NCI-H1105 (cell line): ENCODE data around the gene TRIM10.
"Not testable (repeated sequence)": the region's sequence is repeated elsewhere in the genome, so short reads cannot be mapped to it uniquely, and the experiment has no call there.

Experiments
- DNase-seq: peaks from one replicate; lab custom pipeline; 2025; lab: John Stamatoyannopoulos, UW

TRIM10 gene

GRCh38 chr6:30171677-30172471 lies 10.9 kb upstream of the TRIM10 start:
- DNase-seq = no peak

DNA sequence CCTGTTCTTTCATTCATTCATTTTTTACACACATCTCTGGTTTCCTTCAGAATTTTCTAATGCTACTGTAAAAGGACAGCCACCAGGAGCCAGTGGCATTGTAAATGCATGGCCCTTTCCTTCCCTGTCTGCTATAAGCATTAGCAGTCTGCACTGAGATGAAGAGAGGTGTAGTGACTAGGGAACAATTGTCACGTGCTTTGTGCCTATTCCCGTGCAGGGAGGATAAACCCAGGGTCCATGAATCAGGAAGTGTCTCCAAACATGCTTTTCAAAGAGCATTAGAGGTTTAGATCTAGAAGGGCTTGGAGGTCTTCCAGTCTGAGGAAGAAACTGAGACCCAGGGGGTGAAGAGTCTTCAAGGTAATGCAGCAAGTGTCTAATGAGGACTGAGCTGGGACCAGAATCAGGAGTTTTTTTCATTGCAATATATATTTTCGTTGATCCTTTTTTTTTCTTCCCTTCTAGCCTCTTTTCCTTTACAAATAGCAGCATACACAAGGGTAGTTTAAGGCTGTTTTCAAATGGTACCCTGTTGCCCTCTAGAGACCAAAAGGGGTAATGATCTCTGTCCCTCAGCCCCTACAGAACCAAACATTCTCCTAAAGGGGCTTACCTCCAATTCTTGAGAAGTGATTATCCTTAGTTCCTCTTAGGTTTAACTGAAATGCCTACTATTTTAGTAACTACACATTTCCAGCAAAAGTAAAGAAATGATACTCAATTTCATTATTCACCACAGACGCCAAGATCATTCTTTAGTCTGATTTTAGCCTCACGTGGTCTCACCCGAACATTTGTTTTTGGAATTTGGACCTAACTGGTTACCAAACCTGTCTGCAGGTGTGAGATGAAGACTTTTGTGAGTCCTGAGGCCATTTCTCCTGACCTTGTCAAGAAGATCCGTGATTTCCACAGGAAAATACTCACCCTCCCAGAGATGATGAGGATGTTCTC lies 8.9 kb upstream of the TRIM10 start:
- DNase-seq = peak; percentile 22

GRCh38 chr6:30168741-30169140 lies 7.7 kb upstream of the TRIM10 start:
- no peak for DNase-seq

GRCh38 chr6:30167101-30167500 lies 6.1 kb upstream of the TRIM10 start:
- DNase-seq = no peak

- not testable (repeated sequence) for DNase-seq
Measured at GRCh38 chr6:30165238-30165637, 4.2 kb upstream of the TRIM10 start.

DNA sequence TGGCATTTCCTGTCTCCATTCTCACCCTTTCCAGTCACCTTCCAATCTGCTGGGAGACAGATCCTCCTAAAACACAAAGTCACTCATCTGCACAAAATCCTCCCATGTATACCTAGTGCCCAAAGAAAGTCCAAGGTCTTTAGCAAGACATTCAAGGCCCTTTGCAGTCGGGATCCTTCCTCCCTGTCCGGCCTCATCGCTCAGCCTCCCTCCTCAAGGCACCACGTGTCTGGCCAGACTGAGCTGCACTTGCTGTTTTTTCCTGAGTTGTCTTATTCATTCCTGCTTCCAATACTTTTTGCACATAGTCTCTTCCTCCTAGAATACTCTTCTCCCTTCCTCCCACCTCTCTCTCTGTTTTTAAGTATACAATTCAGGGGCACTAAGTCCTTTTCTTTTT lies 3.7 kb upstream of the TRIM10 start:
- DNase-seq = no peak

DNA sequence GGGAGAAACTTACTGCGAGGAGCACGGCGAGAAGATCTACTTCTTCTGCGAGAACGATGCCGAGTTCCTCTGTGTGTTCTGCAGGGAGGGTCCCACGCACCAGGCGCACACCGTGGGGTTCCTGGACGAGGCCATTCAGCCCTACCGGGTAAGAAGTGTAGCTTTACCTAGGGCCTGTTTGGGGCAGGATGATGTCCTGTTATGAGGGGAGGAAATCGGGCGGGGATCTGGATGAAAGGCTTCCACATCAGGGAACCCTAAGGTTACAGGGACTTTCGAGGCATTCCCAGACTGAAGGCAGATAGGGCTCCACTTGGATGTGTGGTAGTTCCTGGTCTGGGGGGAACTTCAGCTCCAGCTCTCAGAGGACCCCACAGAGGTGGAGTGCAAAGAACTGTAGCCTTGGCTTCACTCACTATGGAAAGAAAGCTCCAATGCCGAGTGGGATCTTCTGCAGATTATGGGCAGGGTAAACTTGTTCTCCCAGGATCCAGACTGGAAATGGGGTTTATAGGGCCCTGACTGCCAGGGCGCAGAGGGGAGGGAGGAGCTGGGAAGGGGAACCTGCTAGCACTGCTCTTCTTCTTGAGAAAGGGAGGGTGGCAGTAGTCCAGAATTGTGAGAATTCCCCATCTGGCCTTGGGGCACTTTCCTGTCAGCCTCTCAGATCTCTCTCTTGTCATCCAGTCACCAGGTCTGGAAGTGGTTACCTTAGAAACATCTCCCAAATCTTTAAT lies 3.1 kb upstream of the TRIM10 start:
- no peak for DNase-seq

GRCh38 chr6:30163090-30163917 lies 2.3 kb upstream of the TRIM10 start, which contains the start of gene TRIM15:
TRIM15 (plus strand) TSS chr6:30163546; CDS start chr6:30163685, 139 bp downstream.
- DNase-seq = no peak

DNA sequence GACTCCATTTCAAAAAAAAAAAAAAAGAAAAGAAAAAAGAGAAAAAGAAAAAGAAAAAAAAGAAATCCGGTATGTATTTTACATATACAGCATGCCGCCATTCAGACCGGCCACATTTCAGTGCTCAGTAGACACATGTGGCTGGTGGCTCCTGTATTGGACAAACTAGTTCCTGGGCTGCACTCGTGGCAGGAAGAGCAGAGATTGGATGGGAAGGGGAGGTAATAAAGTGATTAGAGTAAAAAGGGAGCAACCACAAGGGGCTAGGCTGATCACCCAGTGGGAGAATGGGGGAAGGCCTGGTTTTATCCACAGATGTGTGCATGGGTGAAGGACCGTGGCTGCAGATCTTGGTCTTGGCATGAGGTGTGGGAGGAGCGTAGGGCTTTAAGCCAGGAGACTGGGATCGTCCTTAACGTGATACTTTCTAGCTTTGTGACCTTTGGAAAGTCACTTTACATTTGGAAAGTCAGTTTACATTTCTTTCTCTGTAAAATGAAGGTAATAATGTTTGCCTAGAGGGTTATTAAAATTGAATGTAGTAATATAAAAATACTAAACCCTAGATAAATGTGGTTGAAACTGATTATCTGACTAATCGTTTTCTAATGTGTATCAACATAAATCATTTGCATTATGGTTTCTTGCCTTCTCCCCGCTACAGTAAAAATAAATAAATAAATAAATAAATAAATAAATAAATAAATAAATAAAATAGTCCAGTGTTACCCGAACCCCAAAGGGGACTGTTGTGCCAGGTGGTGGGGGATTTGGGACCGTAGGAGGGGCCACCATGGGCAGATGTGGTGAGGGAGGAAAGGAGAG lies 1.5 kb upstream of the TRIM10 start:
- no peak for DNase-seq

DNA sequence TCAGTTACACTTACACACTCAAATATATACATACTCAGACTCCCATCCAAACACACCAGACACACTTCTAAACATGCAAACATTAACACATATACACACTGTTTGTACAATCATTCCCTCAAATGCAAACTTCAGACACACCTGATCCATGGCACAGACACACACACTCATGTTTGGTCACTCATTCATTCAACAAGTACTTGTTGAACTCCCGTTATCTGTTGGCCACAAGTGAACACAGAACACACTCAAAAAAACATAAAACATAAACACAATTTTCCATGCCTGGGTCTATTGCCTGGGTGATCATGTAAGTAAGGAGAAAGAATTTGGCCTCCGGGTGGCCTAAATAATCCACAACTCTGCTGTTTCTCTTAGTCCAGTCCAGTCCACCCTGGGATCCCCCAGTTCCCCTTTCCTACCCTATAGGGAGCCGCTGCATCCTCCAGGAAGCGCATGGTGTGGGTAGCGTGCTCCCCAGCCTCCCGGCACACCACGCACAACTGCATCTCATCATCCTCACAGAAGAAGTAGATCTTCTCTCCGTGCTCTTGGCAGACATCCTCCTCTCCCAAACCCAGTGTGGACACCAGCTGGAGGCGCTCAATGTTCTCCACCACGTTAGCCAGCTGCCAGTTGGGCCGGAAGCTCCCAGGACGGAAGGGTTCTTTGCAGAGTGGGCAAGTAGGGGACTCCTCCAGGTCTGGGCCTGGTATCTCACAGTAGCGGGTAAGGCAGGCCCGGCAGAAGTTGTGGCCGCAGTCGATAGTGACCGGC lies 815 bp downstream of the TRIM10 start:
- no peak for DNase-seq

GRCh38 chr6:30158475-30159040 lies 2.5 kb downstream of the TRIM10 start:
- DNase-seq = no peak

- no peak for DNase-seq
Measured at GRCh38 chr6:30157999-30158398, 3.0 kb downstream of the TRIM10 start.

- DNase-seq = no peak
Measured at GRCh38 chr6:30157581-30157980, 3.4 kb downstream of the TRIM10 start.

- DNase-seq = no peak
Measured at GRCh38 chr6:30156774-30157173, 4.2 kb downstream of the TRIM10 start.

- DNase-seq = no peak
Measured at GRCh38 chr6:30156262-30156599, 4.8 kb downstream of the TRIM10 start.

GRCh38 chr6:30155520-30156261 lies 5.3 kb downstream of the TRIM10 start:
- DNase-seq = no peak

GRCh38 chr6:30154709-30155519 lies 6.1 kb downstream of the TRIM10 start:
- DNase-seq = no peak

- no peak for DNase-seq
Measured at GRCh38 chr6:30154061-30154460, 7.0 kb downstream of the TRIM10 start.
